GM12872 (cell line): ENCODE results near the gene RNASE8.

ENCODE experiments used
- CTCF ChIP-seq: IDR thresholded peaks from 3 replicates; pipeline ENCODE4 v1.5.1; 2011; ENCODE audit warnings: low read depth, mild to moderate bottlenecking, low read length, moderate library complexity; ENCODE audit not compliant: insufficient read depth

The RNASE8 gene

DNA sequence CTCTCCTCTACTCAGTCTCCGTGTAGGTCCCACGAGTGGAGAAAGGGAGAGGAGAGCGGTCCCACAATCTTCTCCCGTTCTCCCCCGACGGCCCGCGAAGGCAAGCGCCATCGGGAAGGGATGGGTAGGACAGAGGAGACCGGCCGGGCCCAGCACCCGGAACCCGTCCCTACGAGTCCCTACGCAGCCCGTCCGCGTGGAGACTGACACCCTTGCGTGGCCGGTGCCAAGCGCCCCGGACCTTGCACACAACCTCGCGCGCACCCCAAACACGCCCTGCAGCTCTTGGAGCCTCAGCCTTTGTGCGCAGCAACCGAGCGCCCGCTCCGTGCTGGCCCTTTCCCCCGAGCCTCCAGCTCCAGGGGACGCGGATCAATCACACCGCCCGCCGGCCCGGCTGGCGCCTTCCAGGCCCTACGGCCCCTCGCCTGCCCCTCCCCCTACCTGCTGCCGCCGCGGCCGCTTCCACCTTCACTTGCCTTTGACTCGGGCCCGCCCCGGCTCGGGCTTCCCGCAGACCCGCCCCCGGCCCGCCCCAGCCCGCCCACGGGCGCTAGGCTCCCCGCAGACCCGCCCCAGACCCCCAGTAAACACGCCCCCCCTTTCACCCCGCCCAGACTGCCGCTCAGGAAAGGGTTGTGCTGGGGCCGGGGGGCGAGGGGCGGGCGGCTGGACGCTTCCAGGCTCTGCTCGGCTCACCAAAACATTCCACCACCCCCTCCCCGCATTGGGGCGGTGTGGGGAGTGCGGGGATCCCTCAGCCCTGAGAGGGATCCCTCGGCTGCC lies 32.8 kb upstream of the RNASE8 start, which contains the start of gene NDRG2:
Gene NDRG2 (minus strand): TSS at position 477 of the 786 bp plus-strand sequence. CDS start 1,746 bp downstream, outside the sequence.
- no peak for TF ChIP-seq CTCF

DNA sequence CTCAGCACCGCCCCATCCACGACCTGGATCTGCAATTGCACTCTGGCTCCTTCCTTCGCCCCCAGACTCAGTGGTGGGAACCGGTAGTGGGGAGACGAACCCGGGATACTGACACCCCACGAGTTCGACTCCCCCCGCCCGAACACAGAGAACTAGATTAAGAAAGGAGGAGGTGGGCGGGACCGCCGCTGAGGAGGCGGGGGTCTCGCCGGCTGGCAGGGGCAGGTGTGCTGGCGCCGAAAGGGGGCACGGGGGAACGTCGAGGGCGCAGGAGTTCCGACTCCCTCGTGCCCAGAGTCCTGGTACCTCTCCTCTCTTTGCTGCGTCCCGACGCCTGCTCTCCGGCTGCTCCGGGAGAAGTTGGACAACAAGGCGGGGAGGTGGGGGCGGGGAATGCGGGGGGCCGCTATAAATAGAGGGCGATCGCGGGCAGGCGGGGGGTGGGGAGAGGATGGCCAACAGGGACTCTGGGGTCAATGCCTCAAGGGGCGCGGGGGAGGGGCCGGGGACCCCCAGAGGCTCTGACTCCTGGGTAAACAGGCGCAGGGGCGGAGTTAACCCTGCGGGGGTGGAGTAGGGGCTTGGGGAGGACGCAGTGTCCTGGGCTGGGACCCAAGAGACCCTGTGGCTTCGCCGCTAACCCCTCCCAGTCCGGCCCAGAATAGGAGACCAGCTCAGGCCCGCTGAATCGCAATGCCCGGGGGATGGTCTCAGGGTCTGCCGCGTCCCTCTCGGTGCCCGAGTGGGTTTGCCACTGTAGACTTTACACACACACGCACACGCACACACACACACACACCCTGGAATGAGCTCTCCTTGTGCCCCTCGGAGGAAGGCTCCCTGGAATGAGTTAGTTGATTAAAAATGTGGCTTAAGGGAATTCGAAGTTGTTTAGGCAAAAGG lies 32.0 kb upstream of the RNASE8 start:
- no peak for TF ChIP-seq CTCF

GRCh38 chr14:21026274-21026987 lies 31.2 kb upstream of the RNASE8 start:
- no peak for TF ChIP-seq CTCF

GRCh38 chr14:21026988-21027315 lies 30.7 kb upstream of the RNASE8 start:
- TF ChIP-seq CTCF = no peak

GRCh38 chr14:21029917-21030316 lies 27.7 kb upstream of the RNASE8 start, which contains the start of gene TPPP2:
Gene TPPP2 (plus strand): TSS chr14:21030217. CDS start chr14:21030582, 365 bp downstream.
- TF ChIP-seq CTCF = no peak

DNA sequence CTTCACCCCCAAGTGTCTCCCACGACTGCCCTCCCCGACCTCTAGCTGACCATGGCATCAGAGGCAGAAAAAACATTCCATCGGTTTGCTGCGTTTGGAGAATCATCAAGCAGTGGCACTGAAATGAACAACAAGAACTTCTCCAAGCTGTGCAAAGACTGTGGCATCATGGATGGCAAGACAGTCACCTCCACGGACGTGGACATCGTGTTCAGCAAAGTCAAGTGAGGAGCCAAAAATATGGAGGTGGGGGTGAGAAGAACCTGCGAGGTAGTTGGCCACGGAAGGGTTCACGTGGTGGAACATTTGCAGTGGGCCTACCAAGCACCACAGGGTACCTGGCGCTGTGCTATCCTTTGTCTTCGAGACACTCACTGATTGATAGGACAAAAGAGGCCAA lies 27.1 kb upstream of the RNASE8 start:
- TF ChIP-seq CTCF = no peak
